Ammon's horn (tissue), 1 donor: ENCODE data around the gene KATNB1.
"Not testable (repeated sequence)": the region's sequence is repeated elsewhere in the genome, so short reads cannot be mapped to it uniquely, and the experiment has no call there.

Experiments
- DNase-seq: peaks from one replicate; pipeline ENCODE4 v3.0.0-alpha.2; 2016; ENCODE audit warnings: low spot score

Gene KATNB1

DNA sequence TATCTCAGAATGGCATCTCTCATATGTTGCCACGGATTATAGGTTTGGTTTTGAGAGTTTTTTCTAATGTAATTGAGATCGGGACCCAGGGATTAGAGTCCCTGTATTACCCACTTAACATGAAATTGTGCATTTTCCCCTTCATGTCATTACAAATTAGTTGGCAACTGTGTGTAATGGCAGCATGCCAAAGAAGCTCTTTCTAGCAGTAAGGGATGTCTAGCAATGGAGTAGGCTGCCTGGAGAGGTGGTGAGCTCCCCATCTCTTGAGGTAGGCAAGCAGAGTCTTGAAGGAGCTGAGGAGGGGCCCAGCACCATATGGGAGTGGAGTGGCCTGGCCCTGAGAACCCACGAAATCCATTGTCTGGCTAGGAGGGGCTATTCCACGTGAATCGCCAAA, 10.0 kb upstream of the KATNB1 start:
- DNase-seq, result no peak

DNA sequence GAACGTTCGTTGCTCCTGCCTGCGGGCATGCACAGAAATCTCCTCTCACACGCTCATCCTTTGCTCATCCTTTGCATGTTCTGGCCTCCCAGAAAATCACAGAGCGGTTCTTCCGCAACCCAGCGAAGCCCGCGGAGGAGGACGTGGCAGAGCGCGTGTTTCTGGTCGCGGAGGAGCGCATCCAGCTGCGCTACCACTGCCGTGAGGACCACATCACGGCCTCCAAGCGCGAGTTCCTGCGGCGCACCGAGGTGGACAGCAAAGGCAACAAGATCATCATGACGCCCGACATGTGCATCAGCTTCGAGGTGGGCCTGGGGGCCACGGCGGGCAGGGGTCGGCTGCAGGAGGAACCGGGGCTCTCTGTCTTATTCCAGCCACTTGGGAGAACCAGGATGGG, 9.6 kb upstream of the KATNB1 start:
- DNase-seq, result no peak

DNA sequence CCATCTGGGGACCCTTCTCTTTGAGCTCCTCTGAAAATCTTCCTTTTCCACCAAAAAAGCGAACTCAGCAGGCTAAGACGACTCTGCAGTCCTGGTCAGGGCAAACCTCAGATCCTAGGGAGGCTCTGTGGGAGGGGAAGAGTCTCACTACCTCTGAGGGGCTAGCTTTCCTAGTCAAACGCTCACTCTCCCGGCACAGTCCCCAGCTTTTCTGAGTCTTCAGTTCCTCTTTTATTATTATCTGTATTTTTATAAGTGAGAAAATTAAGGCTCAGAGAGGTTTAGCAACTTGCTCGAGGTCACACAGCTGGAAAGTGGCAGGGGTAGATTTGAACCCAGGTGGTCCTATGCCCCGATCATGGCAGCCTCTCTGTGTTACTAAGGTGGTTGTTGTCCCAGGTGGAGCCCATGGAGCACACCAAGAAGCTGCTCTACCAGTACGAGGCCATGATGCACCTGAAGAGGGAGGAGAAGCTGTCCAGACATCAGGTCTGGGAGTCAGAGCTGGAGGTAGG, 9.1 kb upstream of the KATNB1 start:
- no peak for DNase-seq

DNA sequence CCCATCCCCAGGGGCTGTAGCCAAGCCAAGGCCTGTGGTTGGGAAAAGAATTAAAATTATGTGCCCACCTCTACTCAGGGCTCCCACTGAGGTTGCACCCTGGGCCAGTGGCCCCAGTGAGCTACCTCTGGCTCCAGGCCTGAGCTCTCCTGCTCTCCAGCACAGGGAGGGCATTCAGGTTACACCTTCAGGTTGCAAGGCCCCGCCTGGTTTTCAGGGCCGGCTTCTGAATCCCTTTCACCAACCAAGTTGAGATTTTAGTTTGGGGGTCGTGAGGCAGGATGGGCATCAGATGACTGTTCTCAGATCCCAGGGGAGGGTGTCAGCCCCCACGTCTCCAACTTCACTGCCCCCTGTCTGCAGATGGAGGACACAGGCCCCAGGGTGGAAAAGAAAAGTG, 8.0 kb upstream of the KATNB1 start:
- DNase-seq, result no peak

DNA sequence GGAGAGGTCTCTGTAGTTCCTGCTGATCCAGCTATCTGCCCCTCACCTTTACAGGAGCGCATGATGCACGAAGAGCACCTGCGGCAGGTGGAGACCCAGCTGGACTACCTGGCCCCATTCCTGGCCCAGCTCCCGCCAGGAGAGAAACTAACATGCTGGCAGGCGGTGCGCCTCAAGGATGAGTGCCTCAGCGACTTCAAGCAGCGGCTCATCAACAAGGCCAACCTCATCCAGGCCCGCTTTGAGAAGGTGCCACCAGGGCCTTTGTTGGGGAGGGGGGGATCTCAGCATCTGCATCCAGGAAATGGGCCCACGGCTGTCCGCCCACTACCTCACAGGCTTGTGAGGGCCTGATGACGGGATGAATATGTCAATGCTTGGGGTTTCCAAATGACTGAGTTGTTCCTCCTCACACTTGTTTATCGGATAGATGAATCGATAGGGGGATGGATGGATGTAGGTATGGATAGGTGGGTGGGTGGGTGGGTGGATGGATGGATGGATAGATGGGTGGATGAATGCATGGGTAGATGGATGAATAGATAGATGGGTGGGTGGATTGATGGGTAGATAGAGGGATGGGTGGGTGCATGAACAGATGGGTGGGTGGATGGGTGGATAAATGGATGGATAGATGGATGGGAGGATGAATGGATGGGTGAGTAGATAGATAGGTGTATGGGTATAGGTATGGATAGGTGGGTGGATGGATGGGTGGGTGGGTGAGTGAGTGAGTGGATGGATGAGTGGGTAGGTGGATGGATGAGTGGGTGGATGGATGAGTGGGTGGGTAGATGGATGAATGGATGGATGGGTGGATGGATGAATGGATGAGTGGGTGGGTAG, 7.0 kb upstream of the KATNB1 start:
- no peak for DNase-seq

DNA sequence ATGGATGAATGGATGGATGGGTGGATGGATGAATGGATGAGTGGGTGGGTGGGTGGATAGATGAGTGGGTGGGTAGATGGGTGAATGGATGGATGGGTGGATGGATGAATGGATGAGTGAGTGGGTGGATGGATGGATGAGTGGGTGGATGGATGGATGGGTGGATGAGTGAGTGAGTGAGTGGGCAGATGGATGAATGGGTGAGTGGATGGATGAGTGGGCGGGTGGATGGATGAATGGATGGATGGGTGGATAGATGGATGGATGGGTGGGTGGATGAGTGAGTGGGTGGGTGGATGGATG, 6.4 kb upstream of the KATNB1 start:
- no peak for DNase-seq

DNA sequence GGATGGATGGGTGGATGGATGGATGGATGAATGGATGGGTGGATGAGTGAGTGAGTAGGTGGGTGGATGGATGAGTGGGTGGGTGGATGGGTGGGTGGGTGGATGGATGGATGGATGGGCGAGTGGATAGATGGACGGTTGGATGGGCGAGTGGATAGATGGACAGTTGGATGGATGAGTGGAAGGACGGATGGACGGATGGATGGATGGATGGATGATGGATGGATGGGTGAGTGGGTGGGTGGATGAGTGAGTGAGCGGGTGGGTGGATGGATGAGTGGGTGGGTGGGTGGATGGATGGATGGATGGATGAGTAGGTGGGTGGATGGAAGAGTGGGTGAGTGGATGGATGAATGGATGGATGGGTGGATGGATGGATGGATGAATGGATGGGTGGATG, 5.7 kb upstream of the KATNB1 start:
- not testable (repeated sequence) for DNase-seq

DNA sequence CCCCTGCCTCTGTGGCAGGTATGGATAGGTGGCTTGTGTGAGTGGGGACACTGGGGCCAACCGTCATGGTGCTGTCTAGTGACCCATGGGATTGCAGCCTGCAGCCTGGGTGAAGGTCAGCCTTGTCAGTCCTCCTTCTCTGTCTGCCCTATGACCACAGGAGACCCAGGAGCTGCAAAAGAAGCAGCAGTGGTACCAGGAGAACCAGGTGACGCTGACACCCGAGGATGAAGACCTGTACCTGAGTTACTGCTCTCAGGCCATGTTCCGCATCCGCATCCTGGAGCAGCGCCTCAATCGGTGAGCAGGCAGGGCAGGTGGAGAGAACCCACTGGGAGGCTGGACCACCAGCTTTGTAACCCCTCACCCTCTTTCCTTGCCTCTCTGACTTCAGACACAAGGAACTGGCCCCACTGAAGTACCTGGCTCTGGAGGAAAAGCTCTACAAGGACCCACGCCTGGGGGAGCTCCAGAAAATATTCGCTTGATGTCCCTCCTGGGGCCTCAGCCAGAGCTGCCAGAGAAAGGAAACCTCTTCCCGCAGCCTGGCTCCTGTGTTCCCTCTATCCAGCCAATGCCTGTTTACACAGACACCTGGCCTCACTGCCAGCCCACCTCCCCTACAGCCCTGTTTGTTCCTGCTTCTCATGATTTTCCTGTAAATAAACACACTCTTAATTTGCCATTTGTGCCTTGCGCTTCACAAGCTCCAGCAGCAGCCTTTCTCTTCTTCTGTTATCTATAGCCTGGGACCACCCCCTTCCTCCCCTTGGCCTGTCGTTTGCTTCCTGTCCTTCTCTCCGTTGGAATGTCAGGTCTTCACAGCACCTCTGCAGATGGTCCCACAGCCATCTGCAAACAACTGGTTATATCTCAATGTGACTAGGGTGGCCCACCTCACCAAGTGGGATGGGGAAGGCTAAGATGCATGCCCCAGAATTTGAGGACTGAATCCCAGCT, 4.5 kb upstream of the KATNB1 start:
- DNase-seq, result no peak

DNA sequence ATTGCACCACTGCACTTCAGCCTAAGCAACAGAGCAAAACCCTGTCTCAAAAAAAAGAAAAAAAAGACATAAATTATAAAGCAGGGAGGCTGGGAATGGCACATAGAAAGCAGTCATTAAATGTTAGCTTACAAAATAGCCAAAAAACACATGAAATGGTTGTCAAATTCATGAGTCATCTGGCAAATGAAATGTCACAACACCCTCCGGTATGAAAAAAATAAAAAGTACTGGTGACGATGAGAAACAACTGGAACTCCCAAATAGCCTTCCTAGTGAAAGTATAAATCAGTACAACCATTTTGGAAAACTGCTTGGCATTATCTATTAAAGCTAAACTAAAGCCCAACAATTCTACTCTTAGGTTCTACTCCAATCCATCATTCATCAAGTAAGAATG, 3.5 kb upstream of the KATNB1 start:
- no peak for DNase-seq

DNA sequence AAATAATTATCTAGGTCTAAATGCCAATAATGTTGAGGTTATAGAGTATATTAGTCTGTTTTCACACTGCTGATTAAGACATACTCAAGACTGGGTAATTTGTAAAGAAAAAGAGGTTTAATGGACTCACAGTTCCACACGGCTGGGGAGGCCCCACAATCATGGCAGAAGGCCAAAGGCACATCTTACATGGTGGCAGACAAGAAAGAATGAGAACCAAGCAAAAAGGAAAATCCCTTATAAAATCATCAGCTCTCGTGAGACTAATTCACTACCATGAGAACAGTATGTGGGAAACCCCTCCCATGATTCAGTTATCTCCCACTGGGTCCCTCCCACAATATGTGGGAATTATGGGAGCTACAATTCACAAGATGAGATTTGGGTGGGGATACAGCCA, 2.9 kb upstream of the KATNB1 start:
- no peak for DNase-seq

DNA sequence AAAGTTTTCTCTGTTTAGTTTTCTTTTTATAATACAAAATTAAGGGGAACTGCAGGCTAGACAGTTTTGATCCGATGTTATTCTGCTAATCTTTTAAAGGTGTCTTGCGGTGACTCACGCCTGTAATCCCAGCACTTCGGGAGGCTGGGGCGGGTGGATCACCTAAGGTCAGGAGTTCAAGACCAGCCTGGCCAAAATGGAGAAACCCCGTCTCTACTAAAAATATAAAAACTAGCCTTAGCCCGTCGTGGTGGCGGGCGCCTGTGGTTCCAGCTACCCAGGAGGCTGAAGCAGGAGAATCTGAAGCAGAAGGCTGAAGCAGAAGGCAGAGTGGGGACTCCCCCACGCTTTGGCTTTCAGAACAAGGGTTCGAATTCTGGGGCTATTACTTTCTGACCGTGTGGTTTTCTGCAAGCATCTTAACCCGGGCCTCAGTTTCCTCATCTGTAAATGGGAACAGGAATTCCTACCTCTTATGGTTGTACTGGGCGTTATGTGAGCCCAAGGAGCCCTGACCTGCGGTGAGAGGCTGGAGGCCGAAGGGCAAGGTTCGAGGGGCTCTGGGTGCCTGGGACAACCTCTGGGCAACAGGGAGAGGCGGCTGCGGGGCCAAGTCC, 1.2 kb upstream of the KATNB1 start:
- DNase-seq, result no peak

DNA sequence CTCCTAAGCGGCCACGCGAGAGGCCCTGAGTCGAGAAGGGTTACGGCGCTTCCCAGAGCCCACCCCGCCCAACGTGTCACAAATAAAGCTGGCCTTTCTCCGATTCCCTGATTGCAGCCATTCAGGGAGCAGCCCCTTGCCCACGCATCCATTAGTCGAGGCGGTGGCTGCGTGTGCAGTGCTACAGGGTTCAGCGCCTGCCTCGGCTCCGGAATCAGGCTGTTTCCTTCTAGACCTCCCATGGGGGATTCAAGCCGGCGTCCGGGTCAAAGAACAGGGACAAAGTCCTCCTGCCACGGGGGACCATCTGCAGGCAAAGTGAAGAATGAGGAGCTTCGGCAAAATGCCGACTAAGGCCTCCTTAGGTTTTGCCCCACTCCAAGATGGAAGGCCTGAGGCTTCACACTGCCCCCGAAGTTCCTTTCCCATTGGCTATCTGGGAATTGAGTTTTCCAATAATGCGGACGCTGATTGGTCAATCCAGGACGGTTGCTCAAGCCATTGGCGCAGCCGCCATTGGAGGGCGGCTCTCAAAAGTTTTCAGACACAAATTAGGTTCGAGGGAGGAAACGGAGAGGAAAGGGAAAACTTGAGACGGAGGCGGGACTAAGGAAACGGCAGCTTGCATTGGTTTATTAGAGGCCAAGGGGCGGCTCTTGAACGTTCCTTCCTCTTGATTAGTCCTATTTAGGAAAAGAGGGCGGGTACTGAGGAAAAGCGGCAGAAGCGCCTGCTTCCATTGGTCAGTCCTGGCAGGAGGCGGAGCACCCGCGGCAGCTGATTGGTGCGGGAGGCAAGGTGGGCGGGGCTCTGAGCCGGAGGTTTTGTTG, 430 bp upstream of the KATNB1 start:
- DNase-seq, result peak; percentile 100

DNA sequence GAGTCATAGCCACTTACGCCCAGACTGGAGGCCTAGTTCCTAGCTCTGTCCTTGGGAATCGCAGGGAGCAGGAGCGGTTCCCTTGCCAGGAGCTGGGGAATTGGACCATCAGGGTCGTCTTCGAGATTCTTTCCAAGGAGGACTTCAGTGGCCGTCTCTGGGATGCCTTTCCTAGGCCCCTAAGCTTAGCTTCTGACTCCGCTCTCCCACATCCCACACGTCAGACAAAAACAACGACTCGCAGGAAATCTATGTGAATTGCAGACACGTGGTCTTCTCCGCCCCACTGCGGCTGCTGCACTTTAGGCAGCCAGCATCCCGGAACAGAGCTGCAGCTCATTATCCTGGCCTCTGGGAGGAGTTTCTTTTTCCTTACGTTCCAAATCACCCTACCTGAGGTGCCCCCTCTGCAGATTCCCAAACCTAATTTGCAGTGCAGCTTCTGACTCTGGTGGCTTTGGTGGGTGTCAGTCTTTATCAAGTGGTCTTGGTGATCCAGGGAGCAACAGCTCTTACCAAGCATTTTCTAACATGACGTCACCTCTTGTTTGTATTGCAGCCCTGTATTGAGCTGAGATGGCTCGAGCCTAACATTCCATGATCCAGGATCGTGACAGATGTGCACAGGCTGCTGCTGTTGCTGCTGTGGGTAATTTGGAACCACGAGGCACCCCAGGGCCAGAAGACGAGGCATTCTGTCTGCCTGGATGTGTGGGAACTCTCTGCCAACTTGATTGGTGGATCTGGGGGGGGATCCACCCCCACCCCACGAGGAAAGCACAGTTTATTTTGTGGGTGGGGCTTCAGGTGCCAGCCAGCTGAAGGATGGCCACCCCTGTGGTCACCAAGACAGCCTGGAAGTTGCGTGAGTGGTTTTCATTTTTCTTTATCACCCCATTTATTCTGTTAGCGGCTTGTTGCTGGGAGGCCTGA, 1.1 kb downstream of the KATNB1 start:
- peak; percentile 75 for DNase-seq

DNA sequence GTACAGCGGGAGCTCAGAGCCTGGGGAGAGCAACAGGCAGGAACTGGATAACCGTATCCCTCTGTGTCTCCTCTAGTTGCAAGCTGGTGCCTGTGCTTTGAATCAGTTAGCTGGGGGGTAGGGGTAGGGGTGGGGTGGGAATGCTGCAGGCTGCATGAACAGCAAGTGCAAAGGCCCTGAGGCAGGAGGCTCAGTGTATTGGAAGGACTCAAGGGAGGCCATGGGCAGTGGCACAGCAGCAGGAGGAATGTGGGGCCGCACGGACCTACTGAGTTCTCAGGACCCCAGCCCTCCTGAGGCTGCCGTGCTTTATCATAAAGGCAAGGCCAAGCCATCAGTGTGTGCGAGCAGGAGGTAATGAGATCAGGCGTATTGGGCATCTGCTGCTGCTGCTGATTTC, 3.3 kb downstream of the KATNB1 start:
- no peak for DNase-seq

DNA sequence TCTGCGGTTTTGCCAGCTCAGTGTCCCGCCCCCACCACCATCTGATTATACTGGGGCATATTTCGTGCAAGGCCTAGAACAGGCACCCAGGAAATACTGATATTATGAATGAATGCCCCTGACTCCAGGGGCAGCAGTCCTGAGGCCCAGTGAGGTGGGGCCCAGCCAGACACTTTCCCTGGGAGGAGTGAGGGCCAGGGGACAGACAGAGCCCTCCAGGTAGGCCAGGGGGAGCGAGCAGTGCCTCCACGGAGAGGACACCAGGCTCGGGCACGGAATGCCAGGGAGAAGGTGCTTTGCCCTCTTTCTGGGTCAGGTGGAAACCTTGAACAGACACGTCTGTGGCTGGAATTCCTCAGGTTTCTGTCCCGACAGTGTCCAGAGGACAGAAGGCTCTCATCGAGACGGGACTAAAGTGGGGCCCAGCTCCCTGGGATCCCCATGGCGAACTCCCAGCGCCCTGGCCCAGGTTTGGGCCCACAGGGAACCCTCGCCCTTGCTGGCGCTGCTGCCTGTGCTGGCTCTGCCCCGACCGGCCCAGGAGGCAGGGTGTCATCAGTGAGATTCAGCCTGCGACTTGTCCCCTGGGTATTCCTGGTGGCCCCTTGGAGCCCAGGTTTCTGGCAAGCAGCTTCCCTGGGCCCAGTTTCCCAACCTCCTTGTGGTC, 4.3 kb downstream of the KATNB1 start:
- no peak for DNase-seq

DNA sequence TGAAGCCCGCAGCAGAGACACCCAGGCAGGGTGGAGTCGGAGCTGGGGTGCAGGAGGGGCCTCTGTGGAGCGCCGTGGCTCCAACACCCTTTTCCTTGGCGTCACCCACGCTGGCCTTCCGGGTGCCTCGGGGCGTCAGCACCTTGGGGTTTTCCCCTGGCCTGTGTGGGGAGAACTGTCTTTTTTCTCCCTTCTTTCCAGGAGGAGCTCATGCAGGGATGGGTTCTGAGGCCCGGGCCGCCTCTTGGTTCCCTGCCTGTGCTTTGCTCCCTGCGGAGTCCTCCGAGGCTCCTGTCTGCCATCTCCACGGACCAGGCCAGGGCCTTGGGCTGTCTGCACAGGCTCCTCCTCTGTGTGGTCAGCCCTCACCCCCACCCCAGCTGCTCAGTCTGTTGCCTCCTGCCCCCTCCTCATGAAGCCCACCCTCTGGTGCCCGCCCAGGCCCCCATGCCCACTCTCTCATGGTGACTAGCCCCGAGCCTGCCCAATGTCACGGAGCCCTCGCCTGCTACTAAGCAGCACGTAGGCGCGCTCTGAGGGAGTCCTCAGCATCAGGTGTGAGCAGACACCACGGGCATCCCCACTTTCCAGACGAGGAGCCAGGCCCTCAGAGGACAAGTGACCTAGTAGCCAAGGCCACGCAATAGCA, 5.0 kb downstream of the KATNB1 start:
- DNase-seq, result no peak

DNA sequence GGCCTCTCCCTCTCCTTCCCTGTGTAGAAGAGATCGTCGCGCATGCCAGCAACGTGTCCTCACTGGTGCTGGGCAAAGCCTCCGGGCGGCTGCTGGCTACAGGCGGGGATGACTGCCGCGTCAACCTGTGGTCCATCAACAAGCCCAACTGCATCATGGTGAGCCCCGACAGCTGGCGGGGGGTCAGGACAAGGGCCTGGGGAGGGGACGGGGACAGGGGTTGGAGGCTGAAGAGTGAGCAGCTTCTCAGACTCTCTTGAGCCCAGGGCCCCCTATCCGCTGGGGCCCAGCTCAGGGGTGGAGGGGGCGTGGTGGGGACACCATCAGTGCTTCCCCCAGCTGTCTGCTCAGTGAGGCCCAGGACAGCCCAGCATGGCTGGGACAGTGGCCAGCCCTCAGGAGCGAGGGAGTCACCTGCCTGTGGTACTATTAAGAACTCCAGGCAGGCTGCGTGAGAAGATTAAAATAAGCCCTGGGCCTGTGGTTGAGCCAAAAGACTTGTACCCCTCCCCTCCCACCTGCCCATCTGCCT, 6.2 kb downstream of the KATNB1 start:
- DNase-seq, result no peak

DNA sequence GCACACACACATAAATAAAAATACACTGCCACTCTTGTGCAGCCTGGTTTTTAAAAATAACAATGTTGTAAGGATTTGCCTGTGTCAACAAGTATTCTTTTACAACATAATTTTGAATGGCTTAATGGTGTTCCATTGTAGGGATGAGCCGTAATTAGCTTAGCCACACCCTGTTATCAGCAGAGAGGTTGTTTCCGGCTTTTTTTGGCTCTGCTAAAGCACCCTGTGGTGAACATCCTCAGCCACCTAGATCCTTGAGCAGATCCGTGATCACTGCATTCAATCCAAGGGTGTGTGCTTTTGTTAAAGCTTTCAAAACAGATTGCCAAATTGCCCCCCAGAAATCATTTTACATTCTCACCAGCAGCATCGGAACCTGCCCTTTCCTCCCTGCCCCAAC, 7.0 kb downstream of the KATNB1 start:
- DNase-seq, result no peak

DNA sequence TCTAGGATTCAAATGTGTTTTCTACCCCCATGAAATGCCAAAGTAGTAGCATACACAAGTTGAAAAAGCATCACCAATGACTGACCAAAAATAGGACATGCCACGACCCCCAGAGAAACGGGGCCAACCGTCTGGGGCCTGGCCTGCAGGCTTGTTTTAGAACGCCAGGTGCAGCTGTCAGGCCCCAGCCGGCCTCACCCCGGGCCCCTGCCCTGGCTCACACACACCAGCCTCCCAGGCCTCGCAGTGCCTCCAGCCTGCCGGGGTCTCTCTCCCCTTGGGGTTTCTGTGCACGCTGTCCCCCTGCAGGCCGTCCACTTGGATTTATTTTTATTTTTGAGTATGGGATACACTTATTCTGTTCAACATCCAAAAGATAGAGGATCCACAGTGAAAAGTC, 7.9 kb downstream of the KATNB1 start:
- no peak for DNase-seq
